WTC11 (cell line): ENCODE data around the gene KAT6B. TPM values are rescaled to one million over a fixed set of nuclear protein-coding genes. Genes with fewer than 3 reads are reported as not detected.

Source experiments
- ATAC-seq: fragments of 200-7000 bp; cut with Tn5 transposase; 2 replicates; pipeline ENCODE4 v1.10.0; 2021; ENCODE audit warnings: mild to moderate bottlenecking, moderate library complexity
- CTCF ChIA-PET: fragments of 300-600 bp; sonication (Branson Sonifier 250); formaldehyde crosslinking; loops from one replicate; lab custom pipeline; 2021; ENCODE audit warnings: antibody characterized with exemption; lab: Charles Lee
- POLR2A ChIA-PET: fragments of 350-600 bp; sonication (Branson Sonifier 250); formaldehyde crosslinking; loops from one replicate; lab custom pipeline; 2021; ENCODE audit warnings: antibody characterized with exemption; lab: Charles Lee
- DNase-seq: peaks from one replicate; pipeline ENCODE4 v3.0.0; 2021; ENCODE audit warnings: low spot score
- H3K27ac Mint-ChIP-seq: 2 replicates; pipeline ENCODE4 v1.8.0; 2021; ENCODE audit warnings: mixed read lengths
- H3K27me3 Mint-ChIP-seq: 2 replicates; pipeline ENCODE4 v1.8.0; 2021; ENCODE audit warnings: low read depth, mild to moderate bottlenecking, moderate library complexity, mixed read lengths
- H3K36me3 Mint-ChIP-seq: 2 replicates; pipeline ENCODE4 v1.8.0; 2021; ENCODE audit warnings: mixed read lengths
- H3K4me1 Mint-ChIP-seq: 2 replicates; pipeline ENCODE4 v1.8.0; 2022; ENCODE audit warnings: mixed read lengths
- H3K4me3 Mint-ChIP-seq: 2 replicates; pipeline ENCODE4 v1.8.0; 2021; ENCODE audit warnings: mild to moderate bottlenecking, moderate library complexity, mixed read lengths
- H3K9me3 Mint-ChIP-seq: 2 replicates; pipeline ENCODE4 v1.8.0; 2021; ENCODE audit warnings: mixed read lengths
- ESRRA ChIP-seq: sonication (generic); formaldehyde crosslinking; IDR thresholded peaks from 2 replicates; pipeline ENCODE4 v1.8.1; 2022; ENCODE audit warnings: mild to moderate bottlenecking, missing genetic modification reagents, borderline replicate concordance
- FOXP1 ChIP-seq: sonication (generic); formaldehyde crosslinking; IDR thresholded peaks from 2 replicates; pipeline ENCODE4 v1.8.0; 2022; ENCODE audit warnings: missing genetic modification reagents, mild to moderate bottlenecking, moderate library complexity, borderline replicate concordance
- HMGA2 ChIP-seq: fragments of 250-450 bp; sonication (Bioruptor Pico); IDR thresholded peaks from 2 replicates; pipeline ENCODE4 v1.4.0; 2021; ENCODE audit warnings: mild to moderate bottlenecking, moderate library complexity
- IRF2 ChIP-seq: sonication (generic); formaldehyde crosslinking; IDR thresholded peaks from 2 replicates; pipeline ENCODE4 v1.8.0; 2022; ENCODE audit warnings: low read depth, missing genetic modification reagents, borderline replicate concordance
- MXD4 ChIP-seq: fragments of 250-450 bp; sonication (Bioruptor Pico); IDR thresholded peaks from 2 replicates; pipeline ENCODE4 v1.8.0; 2021; ENCODE audit warnings: mild to moderate bottlenecking, moderate library complexity, borderline replicate concordance
- NFE2L1 ChIP-seq: sonication (generic); formaldehyde crosslinking; IDR thresholded peaks from 2 replicates; pipeline ENCODE4 v1.8.1; 2023; ENCODE audit warnings: missing genetic modification reagents
- PRRX2 ChIP-seq: fragments of 250-450 bp; sonication (Bioruptor Pico); IDR thresholded peaks from 2 replicates; pipeline ENCODE4 v1.8.0; 2021; ENCODE audit warnings: mild to moderate bottlenecking
- SMAD3 ChIP-seq: sonication (generic); formaldehyde crosslinking; IDR thresholded peaks from 2 replicates; pipeline ENCODE4 v1.8.0; 2022; ENCODE audit warnings: missing genetic modification reagents, mild to moderate bottlenecking, borderline replicate concordance
- SOX15 ChIP-seq: fragments of 250-450 bp; sonication (Bioruptor Pico); IDR thresholded peaks from 2 replicates; pipeline ENCODE4 v1.9.0; 2021; ENCODE audit warnings: mild to moderate bottlenecking
- TP53 ChIP-seq: sonication (generic); formaldehyde crosslinking; IDR thresholded peaks from 2 replicates; pipeline ENCODE4 v1.8.1; 2023; ENCODE audit warnings: mild to moderate bottlenecking, missing genetic modification reagents
- total RNA-seq: library from RNA; stranded (reverse); gene quantifications from 3 replicates; pipeline ENCODE4 v1.2.3, GENCODE V29; 2021
- TF ChIP-seq, protein P1 (sequence below): sonication (generic); formaldehyde crosslinking; IDR thresholded peaks from 2 replicates; pipeline ENCODE4 v1.8.0; 2022; ENCODE audit warnings: mild to moderate bottlenecking, missing genetic modification reagents
- TF ChIP-seq, protein P2 (sequence below): sonication (generic); formaldehyde crosslinking; IDR thresholded peaks from 2 replicates; pipeline ENCODE4 v1.8.0; 2022; ENCODE audit warnings: mild to moderate bottlenecking, missing genetic modification reagents
- TF ChIP-seq, protein P3 (sequence below): sonication (generic); formaldehyde crosslinking; IDR thresholded peaks from 2 replicates; pipeline ENCODE4 v1.8.0; 2023; ENCODE audit warnings: mild to moderate bottlenecking, missing genetic modification reagents
- TF ChIP-seq, protein P4 (sequence below): sonication (generic); formaldehyde crosslinking; IDR thresholded peaks from 2 replicates; pipeline ENCODE4 v1.8.1; 2023; ENCODE audit warnings: mild to moderate bottlenecking, moderate library complexity, missing genetic modification reagents
- TF ChIP-seq, protein P5 (sequence below): sonication (generic); formaldehyde crosslinking; IDR thresholded peaks from 2 replicates; pipeline ENCODE4 v1.8.0; 2022; ENCODE audit warnings: missing genetic modification reagents
- TF ChIP-seq, protein P6 (sequence below): fragments of 250-450 bp; sonication (Bioruptor Pico); IDR thresholded peaks from 2 replicates; pipeline ENCODE4 v2.1.2; 2022; ENCODE audit warnings: mild to moderate bottlenecking, moderate library complexity
- TF ChIP-seq, protein P7 (sequence below): fragments of 250-450 bp; sonication (Bioruptor Pico); IDR thresholded peaks from 2 replicates; pipeline ENCODE4 v1.8.0; 2021; ENCODE audit warnings: mild to moderate bottlenecking
- TF ChIP-seq, protein P8 (sequence below): sonication (generic); formaldehyde crosslinking; IDR thresholded peaks from 2 replicates; pipeline ENCODE4 v1.8.1; 2023; ENCODE audit warnings: mild to moderate bottlenecking, missing genetic modification reagents, moderate library complexity
- TF ChIP-seq, protein P9 (sequence below): sonication (generic); formaldehyde crosslinking; IDR thresholded peaks from 2 replicates; pipeline ENCODE4 v1.8.1; 2023; ENCODE audit warnings: mild to moderate bottlenecking, missing genetic modification reagents

Gene KAT6B
- total RNA-seq, 1 experiment from 2014 or later: 18.5 TPM

DNA sequence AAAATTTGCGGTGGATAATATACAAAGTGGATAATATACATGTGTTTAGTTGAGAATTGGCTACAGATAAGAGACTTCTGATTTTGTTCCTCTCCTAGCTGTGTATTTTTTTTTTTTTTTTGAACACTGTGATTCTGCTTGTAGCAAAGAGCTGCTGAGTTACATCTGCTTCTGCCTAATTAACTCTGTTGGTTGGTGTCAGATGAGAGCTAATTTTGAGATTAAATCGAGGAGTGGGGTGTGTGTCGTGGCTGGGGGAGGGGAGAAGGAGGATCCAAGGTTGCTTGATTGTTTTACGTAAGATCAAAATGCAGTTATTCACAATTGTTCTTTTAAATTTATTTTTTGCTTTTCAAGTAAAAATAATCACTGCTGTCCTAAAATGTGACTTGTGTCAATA is 11.3 kb downstream of the KAT6B start:
- CTCF ChIA-PET: no interaction called here
- H3K36me3 Mint-ChIP-seq: peaks cover 16% of the 10 kb centered on the region

More for the DNA sequence above, 11.3 kb downstream of the KAT6B start:
- ATAC-seq: no peak
- H3K4me3 Mint-ChIP-seq: no peak overlapping the region
- H3K9me3 Mint-ChIP-seq: peaks cover 9% of the 10 kb centered on the region
- no peaks in the 10 kb centered on the region for H3K27me3 Mint-ChIP-seq
- no peak overlapping the region for H3K27ac Mint-ChIP-seq
- no peak for DNase-seq
- peaks cover 27% of the 10 kb centered on the region for H3K4me1 Mint-ChIP-seq
- POLR2A ChIA-PET: no interaction called here
- TF ChIP-seq, protein P1, sequence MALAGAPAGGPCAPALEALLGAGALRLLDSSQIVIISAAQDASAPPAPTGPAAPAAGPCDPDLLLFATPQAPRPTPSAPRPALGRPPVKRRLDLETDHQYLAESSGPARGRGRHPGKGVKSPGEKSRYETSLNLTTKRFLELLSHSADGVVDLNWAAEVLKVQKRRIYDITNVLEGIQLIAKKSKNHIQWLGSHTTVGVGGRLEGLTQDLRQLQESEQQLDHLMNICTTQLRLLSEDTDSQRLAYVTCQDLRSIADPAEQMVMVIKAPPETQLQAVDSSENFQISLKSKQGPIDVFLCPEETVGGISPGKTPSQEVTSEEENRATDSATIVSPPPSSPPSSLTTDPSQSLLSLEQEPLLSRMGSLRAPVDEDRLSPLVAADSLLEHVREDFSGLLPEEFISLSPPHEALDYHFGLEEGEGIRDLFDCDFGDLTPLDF: no peak
- TF ChIP-seq, protein P2, sequence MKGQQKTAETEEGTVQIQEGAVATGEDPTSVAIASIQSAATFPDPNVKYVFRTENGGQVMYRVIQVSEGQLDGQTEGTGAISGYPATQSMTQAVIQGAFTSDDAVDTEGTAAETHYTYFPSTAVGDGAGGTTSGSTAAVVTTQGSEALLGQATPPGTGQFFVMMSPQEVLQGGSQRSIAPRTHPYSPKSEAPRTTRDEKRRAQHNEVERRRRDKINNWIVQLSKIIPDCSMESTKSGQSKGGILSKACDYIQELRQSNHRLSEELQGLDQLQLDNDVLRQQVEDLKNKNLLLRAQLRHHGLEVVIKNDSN (CRISPR knock-in tag): no peak
- TF ChIP-seq ESRRA (CRISPR knock-in tag) (no peak), NFE2L1 (CRISPR knock-in tag) (no peak), FOXP1 (no peak), MXD4 (no peak), SOX15 (CRISPR knock-in tag) (no peak), HMGA2 (CRISPR knock-in tag) (no peak), IRF2 (CRISPR knock-in tag) (no peak), PRRX2 (CRISPR knock-in tag) (no peak), SMAD3 (CRISPR knock-in tag) (no peak), TP53 (no peak)
- TF ChIP-seq, protein P3, sequence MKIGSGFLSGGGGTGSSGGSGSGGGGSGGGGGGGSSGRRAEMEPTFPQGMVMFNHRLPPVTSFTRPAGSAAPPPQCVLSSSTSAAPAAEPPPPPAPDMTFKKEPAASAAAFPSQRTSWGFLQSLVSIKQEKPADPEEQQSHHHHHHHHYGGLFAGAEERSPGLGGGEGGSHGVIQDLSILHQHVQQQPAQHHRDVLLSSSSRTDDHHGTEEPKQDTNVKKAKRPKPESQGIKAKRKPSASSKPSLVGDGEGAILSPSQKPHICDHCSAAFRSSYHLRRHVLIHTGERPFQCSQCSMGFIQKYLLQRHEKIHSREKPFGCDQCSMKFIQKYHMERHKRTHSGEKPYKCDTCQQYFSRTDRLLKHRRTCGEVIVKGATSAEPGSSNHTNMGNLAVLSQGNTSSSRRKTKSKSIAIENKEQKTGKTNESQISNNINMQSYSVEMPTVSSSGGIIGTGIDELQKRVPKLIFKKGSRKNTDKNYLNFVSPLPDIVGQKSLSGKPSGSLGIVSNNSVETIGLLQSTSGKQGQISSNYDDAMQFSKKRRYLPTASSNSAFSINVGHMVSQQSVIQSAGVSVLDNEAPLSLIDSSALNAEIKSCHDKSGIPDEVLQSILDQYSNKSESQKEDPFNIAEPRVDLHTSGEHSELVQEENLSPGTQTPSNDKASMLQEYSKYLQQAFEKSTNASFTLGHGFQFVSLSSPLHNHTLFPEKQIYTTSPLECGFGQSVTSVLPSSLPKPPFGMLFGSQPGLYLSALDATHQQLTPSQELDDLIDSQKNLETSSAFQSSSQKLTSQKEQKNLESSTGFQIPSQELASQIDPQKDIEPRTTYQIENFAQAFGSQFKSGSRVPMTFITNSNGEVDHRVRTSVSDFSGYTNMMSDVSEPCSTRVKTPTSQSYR (CRISPR knock-in tag): no peak
- TF ChIP-seq, protein P4, sequence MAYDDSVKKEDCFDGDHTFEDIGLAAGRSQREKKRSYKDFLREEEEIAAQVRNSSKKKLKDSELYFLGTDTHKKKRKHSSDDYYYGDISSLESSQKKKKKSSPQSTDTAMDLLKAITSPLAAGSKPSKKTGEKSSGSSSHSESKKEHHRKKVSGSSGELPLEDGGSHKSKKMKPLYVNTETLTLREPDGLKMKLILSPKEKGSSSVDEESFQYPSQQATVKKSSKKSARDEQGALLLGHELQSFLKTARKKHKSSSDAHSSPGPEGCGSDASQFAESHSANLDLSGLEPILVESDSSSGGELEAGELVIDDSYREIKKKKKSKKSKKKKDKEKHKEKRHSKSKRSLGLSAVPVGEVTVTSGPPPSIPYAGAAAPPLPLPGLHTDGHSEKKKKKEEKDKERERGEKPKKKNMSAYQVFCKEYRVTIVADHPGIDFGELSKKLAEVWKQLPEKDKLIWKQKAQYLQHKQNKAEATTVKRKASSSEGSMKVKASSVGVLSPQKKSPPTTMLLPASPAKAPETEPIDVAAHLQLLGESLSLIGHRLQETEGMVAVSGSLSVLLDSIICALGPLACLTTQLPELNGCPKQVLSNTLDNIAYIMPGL (CRISPR knock-in tag): no peak
- TF ChIP-seq, protein P5, sequence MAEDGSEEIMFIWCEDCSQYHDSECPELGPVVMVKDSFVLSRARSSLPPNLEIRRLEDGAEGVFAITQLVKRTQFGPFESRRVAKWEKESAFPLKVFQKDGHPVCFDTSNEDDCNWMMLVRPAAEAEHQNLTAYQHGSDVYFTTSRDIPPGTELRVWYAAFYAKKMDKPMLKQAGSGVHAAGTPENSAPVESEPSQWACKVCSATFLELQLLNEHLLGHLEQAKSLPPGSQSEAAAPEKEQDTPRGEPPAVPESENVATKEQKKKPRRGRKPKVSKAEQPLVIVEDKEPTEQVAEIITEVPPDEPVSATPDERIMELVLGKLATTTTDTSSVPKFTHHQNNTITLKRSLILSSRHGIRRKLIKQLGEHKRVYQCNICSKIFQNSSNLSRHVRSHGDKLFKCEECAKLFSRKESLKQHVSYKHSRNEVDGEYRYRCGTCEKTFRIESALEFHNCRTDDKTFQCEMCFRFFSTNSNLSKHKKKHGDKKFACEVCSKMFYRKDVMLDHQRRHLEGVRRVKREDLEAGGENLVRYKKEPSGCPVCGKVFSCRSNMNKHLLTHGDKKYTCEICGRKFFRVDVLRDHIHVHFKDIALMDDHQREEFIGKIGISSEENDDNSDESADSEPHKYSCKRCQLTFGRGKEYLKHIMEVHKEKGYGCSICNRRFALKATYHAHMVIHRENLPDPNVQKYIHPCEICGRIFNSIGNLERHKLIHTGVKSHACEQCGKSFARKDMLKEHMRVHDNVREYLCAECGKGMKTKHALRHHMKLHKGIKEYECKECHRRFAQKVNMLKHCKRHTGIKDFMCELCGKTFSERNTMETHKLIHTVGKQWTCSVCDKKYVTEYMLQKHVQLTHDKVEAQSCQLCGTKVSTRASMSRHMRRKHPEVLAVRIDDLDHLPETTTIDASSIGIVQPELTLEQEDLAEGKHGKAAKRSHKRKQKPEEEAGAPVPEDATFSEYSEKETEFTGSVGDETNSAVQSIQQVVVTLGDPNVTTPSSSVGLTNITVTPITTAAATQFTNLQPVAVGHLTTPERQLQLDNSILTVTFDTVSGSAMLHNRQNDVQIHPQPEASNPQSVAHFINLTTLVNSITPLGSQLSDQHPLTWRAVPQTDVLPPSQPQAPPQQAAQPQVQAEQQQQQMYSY (CRISPR knock-in tag): no peak
- TF ChIP-seq, protein P6, sequence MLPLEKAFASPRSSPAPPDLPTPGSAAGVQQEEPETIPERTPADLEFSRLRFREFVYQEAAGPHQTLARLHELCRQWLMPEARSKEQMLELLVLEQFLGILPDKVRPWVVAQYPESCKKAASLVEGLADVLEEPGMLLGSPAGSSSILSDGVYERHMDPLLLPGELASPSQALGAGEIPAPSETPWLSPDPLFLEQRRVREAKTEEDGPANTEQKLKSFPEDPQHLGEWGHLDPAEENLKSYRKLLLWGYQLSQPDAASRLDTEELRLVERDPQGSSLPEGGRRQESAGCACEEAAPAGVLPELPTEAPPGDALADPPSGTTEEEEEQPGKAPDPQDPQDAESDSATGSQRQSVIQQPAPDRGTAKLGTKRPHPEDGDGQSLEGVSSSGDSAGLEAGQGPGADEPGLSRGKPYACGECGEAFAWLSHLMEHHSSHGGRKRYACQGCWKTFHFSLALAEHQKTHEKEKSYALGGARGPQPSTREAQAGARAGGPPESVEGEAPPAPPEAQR (CRISPR knock-in tag): no peak
- TF ChIP-seq, protein P7, sequence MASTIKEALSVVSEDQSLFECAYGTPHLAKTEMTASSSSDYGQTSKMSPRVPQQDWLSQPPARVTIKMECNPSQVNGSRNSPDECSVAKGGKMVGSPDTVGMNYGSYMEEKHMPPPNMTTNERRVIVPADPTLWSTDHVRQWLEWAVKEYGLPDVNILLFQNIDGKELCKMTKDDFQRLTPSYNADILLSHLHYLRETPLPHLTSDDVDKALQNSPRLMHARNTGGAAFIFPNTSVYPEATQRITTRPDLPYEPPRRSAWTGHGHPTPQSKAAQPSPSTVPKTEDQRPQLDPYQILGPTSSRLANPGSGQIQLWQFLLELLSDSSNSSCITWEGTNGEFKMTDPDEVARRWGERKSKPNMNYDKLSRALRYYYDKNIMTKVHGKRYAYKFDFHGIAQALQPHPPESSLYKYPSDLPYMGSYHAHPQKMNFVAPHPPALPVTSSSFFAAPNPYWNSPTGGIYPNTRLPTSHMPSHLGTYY (CRISPR knock-in tag): no peak
- TF ChIP-seq, protein P8, sequence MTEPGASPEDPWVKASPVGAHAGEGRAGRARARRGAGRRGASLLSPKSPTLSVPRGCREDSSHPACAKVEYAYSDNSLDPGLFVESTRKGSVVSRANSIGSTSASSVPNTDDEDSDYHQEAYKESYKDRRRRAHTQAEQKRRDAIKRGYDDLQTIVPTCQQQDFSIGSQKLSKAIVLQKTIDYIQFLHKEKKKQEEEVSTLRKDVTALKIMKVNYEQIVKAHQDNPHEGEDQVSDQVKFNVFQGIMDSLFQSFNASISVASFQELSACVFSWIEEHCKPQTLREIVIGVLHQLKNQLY (CRISPR knock-in tag): no peak
- TF ChIP-seq, protein P9, sequence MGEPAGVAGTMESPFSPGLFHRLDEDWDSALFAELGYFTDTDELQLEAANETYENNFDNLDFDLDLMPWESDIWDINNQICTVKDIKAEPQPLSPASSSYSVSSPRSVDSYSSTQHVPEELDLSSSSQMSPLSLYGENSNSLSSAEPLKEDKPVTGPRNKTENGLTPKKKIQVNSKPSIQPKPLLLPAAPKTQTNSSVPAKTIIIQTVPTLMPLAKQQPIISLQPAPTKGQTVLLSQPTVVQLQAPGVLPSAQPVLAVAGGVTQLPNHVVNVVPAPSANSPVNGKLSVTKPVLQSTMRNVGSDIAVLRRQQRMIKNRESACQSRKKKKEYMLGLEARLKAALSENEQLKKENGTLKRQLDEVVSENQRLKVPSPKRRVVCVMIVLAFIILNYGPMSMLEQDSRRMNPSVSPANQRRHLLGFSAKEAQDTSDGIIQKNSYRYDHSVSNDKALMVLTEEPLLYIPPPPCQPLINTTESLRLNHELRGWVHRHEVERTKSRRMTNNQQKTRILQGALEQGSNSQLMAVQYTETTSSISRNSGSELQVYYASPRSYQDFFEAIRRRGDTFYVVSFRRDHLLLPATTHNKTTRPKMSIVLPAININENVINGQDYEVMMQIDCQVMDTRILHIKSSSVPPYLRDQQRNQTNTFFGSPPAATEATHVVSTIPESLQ (CRISPR knock-in tag): no peak
